ENCODE results near the gene ACTN4. TPM values are rescaled to one million over a fixed set of nuclear protein-coding genes. Genes with fewer than 3 reads are reported as not detected.

The ACTN4 gene
- total and polyA plus RNA-seq, 10 of the 15 experiments (the other 5 are each of a cell fraction or from before 2014, with no cell fraction given) = 2.4 to 293 (median 72.5) TPM

DNA sequence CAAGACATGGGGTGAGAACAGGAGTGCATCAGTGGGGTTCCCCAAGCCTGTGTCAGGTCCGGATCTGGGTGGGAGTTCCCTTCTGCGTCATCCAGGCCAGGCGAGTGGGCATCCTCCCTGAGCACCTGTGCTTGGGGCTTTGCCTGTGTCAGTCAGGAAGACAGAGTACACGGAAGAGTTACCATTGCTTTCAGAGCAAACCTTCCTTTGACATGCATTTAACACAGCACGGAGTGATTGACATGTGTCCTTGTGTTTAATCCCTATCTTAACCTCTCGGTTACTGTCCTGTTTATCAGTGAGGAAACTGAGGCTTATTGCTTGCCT lies 49.2 kb downstream of the ACTN4 start (continued):
- TF ChIP-seq, protein P1, sequence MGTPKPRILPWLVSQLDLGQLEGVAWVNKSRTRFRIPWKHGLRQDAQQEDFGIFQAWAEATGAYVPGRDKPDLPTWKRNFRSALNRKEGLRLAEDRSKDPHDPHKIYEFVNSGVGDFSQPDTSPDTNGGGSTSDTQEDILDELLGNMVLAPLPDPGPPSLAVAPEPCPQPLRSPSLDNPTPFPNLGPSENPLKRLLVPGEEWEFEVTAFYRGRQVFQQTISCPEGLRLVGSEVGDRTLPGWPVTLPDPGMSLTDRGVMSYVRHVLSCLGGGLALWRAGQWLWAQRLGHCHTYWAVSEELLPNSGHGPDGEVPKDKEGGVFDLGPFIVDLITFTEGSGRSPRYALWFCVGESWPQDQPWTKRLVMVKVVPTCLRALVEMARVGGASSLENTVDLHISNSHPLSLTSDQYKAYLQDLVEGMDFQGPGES (IDR thresholded peaks at IDR 0.05) = no peak
- TF ChIP-seq MYC (IDR thresholded peaks at IDR 0.05; ENCODE audit: insufficient read depth, insufficient read length, insufficient replicate concordance, low read length, severe bottlenecking) = no peak
- no peak for TF ChIP-seq MTA2 (IDR thresholded peaks at IDR 0.05; ENCODE audit: low read depth)
- TF ChIP-seq, protein P2, sequence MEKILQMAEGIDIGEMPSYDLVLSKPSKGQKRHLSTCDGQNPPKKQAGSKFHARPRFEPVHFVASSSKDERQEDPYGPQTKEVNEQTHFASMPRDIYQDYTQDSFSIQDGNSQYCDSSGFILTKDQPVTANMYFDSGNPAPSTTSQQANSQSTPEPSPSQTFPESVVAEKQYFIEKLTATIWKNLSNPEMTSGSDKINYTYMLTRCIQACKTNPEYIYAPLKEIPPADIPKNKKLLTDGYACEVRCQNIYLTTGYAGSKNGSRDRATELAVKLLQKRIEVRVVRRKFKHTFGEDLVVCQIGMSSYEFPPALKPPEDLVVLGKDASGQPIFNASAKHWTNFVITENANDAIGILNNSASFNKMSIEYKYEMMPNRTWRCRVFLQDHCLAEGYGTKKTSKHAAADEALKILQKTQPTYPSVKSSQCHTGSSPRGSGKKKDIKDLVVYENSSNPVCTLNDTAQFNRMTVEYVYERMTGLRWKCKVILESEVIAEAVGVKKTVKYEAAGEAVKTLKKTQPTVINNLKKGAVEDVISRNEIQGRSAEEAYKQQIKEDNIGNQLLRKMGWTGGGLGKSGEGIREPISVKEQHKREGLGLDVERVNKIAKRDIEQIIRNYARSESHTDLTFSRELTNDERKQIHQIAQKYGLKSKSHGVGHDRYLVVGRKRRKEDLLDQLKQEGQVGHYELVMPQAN (conservative IDR thresholded peaks at IDR 0.05) = no peak
- TF ChIP-seq GABPA (IDR thresholded peaks at IDR 0.05; ENCODE audit: low read depth) = no peak
- TF ChIP-seq TCF12 (IDR thresholded peaks at IDR 0.05; ENCODE audit: low read depth, low read length) = no peak
- TF ChIP-seq, protein P3, sequence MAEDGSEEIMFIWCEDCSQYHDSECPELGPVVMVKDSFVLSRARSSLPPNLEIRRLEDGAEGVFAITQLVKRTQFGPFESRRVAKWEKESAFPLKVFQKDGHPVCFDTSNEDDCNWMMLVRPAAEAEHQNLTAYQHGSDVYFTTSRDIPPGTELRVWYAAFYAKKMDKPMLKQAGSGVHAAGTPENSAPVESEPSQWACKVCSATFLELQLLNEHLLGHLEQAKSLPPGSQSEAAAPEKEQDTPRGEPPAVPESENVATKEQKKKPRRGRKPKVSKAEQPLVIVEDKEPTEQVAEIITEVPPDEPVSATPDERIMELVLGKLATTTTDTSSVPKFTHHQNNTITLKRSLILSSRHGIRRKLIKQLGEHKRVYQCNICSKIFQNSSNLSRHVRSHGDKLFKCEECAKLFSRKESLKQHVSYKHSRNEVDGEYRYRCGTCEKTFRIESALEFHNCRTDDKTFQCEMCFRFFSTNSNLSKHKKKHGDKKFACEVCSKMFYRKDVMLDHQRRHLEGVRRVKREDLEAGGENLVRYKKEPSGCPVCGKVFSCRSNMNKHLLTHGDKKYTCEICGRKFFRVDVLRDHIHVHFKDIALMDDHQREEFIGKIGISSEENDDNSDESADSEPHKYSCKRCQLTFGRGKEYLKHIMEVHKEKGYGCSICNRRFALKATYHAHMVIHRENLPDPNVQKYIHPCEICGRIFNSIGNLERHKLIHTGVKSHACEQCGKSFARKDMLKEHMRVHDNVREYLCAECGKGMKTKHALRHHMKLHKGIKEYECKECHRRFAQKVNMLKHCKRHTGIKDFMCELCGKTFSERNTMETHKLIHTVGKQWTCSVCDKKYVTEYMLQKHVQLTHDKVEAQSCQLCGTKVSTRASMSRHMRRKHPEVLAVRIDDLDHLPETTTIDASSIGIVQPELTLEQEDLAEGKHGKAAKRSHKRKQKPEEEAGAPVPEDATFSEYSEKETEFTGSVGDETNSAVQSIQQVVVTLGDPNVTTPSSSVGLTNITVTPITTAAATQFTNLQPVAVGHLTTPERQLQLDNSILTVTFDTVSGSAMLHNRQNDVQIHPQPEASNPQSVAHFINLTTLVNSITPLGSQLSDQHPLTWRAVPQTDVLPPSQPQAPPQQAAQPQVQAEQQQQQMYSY (CRISPR knock-in tag; IDR thresholded peaks at IDR 0.05) = no peak
- TF ChIP-seq SP1 (IDR thresholded peaks at IDR 0.05; ENCODE audit: low read depth, low read length) = no peak
- no peak for TF ChIP-seq NR2C2 (IDR thresholded peaks at IDR 0.05; ENCODE audit: borderline replicate concordance, control insufficient read depth, insufficient read length, low read depth)
- TF ChIP-seq, protein P4, sequence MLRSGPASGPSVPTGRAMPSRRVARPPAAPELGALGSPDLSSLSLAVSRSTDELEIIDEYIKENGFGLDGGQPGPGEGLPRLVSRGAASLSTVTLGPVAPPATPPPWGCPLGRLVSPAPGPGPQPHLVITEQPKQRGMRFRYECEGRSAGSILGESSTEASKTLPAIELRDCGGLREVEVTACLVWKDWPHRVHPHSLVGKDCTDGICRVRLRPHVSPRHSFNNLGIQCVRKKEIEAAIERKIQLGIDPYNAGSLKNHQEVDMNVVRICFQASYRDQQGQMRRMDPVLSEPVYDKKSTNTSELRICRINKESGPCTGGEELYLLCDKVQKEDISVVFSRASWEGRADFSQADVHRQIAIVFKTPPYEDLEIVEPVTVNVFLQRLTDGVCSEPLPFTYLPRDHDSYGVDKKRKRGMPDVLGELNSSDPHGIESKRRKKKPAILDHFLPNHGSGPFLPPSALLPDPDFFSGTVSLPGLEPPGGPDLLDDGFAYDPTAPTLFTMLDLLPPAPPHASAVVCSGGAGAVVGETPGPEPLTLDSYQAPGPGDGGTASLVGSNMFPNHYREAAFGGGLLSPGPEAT (IDR thresholded peaks at IDR 0.05; ENCODE audit: low read depth) = no peak

All from GM12878 (cell line).